ENCODE data around the gene FBXO22. TPM values are rescaled to one million over a fixed set of nuclear protein-coding genes. Genes with fewer than 3 reads are reported as not detected.
"Not testable (repeated sequence)": the region's sequence is repeated elsewhere in the genome, so short reads cannot be mapped to it uniquely, and the experiment has no call there.

The FBXO22 gene
- total and polyA plus RNA-seq, 4 donors = 21.4 to 43.7 (median 28.5) TPM

- Histone ChIP-seq H3K4me1 (ENCODE audit: control insufficient read depth, insufficient read depth, low read length) (no peaks in the 10 kb centered on the region), H3K27ac (ENCODE audit: low read depth, low read length) (no peak overlapping the region), H3K27me3 (ENCODE audit: control insufficient read depth, insufficient read depth, low read length) (no peaks in the 10 kb centered on the region), H3K36me3 (ENCODE audit: control insufficient read depth, insufficient read depth, low read length) (no peaks in the 10 kb centered on the region), H3K4me3 (ENCODE audit: low read depth, low read length) (no peak overlapping the region), H3K9me3 (ENCODE audit: control insufficient read depth, insufficient read depth, low read length) (no peaks in the 10 kb centered on the region)
- WGBS (ENCODE audit: insufficient coverage) = no CpG with 5 or more reads among the region's 4 CpGs
- DNase-seq (ENCODE audit: low read depth in 4 of 6, low spot score in 6 of 6) = no peak
Measured at GRCh38 chr15:75952525-75952924, 48.8 kb downstream of the FBXO22 start.

GRCh38 chr15:75955720-75956119, 52.0 kb downstream of the FBXO22 start:
- DNase-seq (ENCODE audit: low read depth in 4 of 6, low spot score in 6 of 6) = no peak

GRCh38 chr15:75961331-75961730, 57.7 kb downstream of the FBXO22 start:
- no peak for DNase-seq (ENCODE audit: low read depth in 4 of 6, low spot score in 6 of 6)
- H3K9me3 ChIP-seq (ENCODE audit: control insufficient read depth, insufficient read depth, low read length) = no peaks in the 10 kb centered on the region
- H3K4me1 ChIP-seq (ENCODE audit: control insufficient read depth, insufficient read depth, low read length) = no peaks in the 10 kb centered on the region
- no peak overlapping the region for H3K27ac ChIP-seq (ENCODE audit: low read depth, low read length)
- H3K27me3 ChIP-seq (ENCODE audit: control insufficient read depth, insufficient read depth, low read length) = no peaks in the 10 kb centered on the region
- H3K4me3 ChIP-seq (ENCODE audit: low read depth, low read length) = no peak overlapping the region
- H3K36me3 ChIP-seq (ENCODE audit: control insufficient read depth, insufficient read depth, low read length) = no peaks in the 10 kb centered on the region
- no CpG with 5 or more reads among the region's 1 CpG for WGBS (ENCODE audit: insufficient coverage)

More at GRCh38 chr15:75955720-75956119, 52.0 kb downstream of the FBXO22 start:
- WGBS (ENCODE audit: insufficient coverage) = 67% methylated on average over 1 of the region's 1 CpG
- Histone ChIP-seq H3K9me3 (ENCODE audit: control insufficient read depth, insufficient read depth, low read length) (no peaks in the 10 kb centered on the region), H3K27me3 (ENCODE audit: control insufficient read depth, insufficient read depth, low read length) (no peaks in the 10 kb centered on the region), H3K36me3 (ENCODE audit: control insufficient read depth, insufficient read depth, low read length) (no peaks in the 10 kb centered on the region), H3K4me1 (ENCODE audit: control insufficient read depth, insufficient read depth, low read length) (no peaks in the 10 kb centered on the region), H3K4me3 (ENCODE audit: low read depth, low read length) (no peak overlapping the region), H3K27ac (ENCODE audit: low read depth, low read length) (no peak overlapping the region)

GRCh38 chr15:75966073-75966472, 62.4 kb downstream of the FBXO22 start:
- Histone ChIP-seq H3K4me1 (ENCODE audit: control insufficient read depth, insufficient read depth, low read length) (no peaks in the 10 kb centered on the region), H3K27me3 (ENCODE audit: control insufficient read depth, insufficient read depth, low read length) (no peaks in the 10 kb centered on the region), H3K27ac (ENCODE audit: low read depth, low read length) (no peak overlapping the region), H3K9me3 (ENCODE audit: control insufficient read depth, insufficient read depth, low read length) (no peaks in the 10 kb centered on the region), H3K36me3 (ENCODE audit: control insufficient read depth, insufficient read depth, low read length) (no peaks in the 10 kb centered on the region), H3K4me3 (ENCODE audit: low read depth, low read length) (no peak overlapping the region)
- 75% methylated on average over 2 of the region's 2 CpGs for WGBS (ENCODE audit: insufficient coverage)
- no peak for DNase-seq (ENCODE audit: low read depth in 4 of 6, low spot score in 6 of 6)

- not testable (repeated sequence) for H3K4me1 ChIP-seq (ENCODE audit: control insufficient read depth, insufficient read depth, low read length); H3K27ac ChIP-seq (ENCODE audit: low read depth, low read length); DNase-seq (ENCODE audit: low read depth in 4 of 6, low spot score in 6 of 6); H3K9me3 ChIP-seq (ENCODE audit: control insufficient read depth, insufficient read depth, low read length); H3K4me3 ChIP-seq (ENCODE audit: low read depth, low read length); H3K27me3 ChIP-seq (ENCODE audit: control insufficient read depth, insufficient read depth, low read length); H3K36me3 ChIP-seq (ENCODE audit: control insufficient read depth, insufficient read depth, low read length)
- WGBS (ENCODE audit: insufficient coverage) = 82% methylated on average over 1 of the region's 3 CpGs
Measured at GRCh38 chr15:75976766-75977165, 73.1 kb downstream of the FBXO22 start.

- DNase-seq (ENCODE audit: low read depth in 4 of 6, low spot score in 6 of 6) = no peak
- H3K4me3 ChIP-seq (ENCODE audit: low read depth, low read length) = no peak overlapping the region
- H3K4me1 ChIP-seq (ENCODE audit: control insufficient read depth, insufficient read depth, low read length) = no peaks in the 10 kb centered on the region
- H3K27ac ChIP-seq (ENCODE audit: low read depth, low read length) = no peak overlapping the region
- H3K9me3 ChIP-seq (ENCODE audit: control insufficient read depth, insufficient read depth, low read length) = no peaks in the 10 kb centered on the region
- no peaks in the 10 kb centered on the region for H3K36me3 ChIP-seq (ENCODE audit: control insufficient read depth, insufficient read depth, low read length)
- H3K27me3 ChIP-seq (ENCODE audit: control insufficient read depth, insufficient read depth, low read length) = no peaks in the 10 kb centered on the region
- no CpG with 5 or more reads among the region's 2 CpGs for WGBS (ENCODE audit: insufficient coverage)
Measured at GRCh38 chr15:75981149-75981815, 77.6 kb downstream of the FBXO22 start.

- 90% methylated on average over 2 of the region's 2 CpGs for WGBS (ENCODE audit: insufficient coverage)
- Histone ChIP-seq H3K27me3 (ENCODE audit: control insufficient read depth, insufficient read depth, low read length) (no peaks in the 10 kb centered on the region), H3K27ac (ENCODE audit: low read depth, low read length) (no peak overlapping the region), H3K9me3 (ENCODE audit: control insufficient read depth, insufficient read depth, low read length) (no peaks in the 10 kb centered on the region), H3K4me3 (ENCODE audit: low read depth, low read length) (no peak overlapping the region), H3K36me3 (ENCODE audit: control insufficient read depth, insufficient read depth, low read length) (no peaks in the 10 kb centered on the region), H3K4me1 (ENCODE audit: control insufficient read depth, insufficient read depth, low read length) (no peaks in the 10 kb centered on the region)
- DNase-seq (ENCODE audit: low read depth in 4 of 6, low spot score in 6 of 6) = no peak
Measured at GRCh38 chr15:75982468-75982867, 78.8 kb downstream of the FBXO22 start.

GRCh38 chr15:75984706-75985105, 81.0 kb downstream of the FBXO22 start:
- H3K27ac ChIP-seq (ENCODE audit: low read depth, low read length); H3K27me3 ChIP-seq (ENCODE audit: control insufficient read depth, insufficient read depth, low read length); H3K36me3 ChIP-seq (ENCODE audit: control insufficient read depth, insufficient read depth, low read length); H3K9me3 ChIP-seq (ENCODE audit: control insufficient read depth, insufficient read depth, low read length); DNase-seq (ENCODE audit: low read depth in 4 of 6, low spot score in 6 of 6); H3K4me3 ChIP-seq (ENCODE audit: low read depth, low read length); H3K4me1 ChIP-seq (ENCODE audit: control insufficient read depth, insufficient read depth, low read length): not testable (repeated sequence)
- WGBS (ENCODE audit: insufficient coverage) = no CpG with 5 or more reads among the region's 3 CpGs

GRCh38 chr15:75985971-75986370, 82.3 kb downstream of the FBXO22 start:
- H3K27ac ChIP-seq (ENCODE audit: low read depth, low read length) = no peak overlapping the region
- H3K9me3 ChIP-seq (ENCODE audit: control insufficient read depth, insufficient read depth, low read length) = no peaks in the 10 kb centered on the region
- DNase-seq (ENCODE audit: low read depth in 4 of 6, low spot score in 6 of 6) = no peak
- no peak overlapping the region for H3K4me3 ChIP-seq (ENCODE audit: low read depth, low read length)
- H3K27me3 ChIP-seq (ENCODE audit: control insufficient read depth, insufficient read depth, low read length) = no peaks in the 10 kb centered on the region
- 100% methylated on average over 1 of the region's 1 CpG for WGBS (ENCODE audit: insufficient coverage)
- H3K36me3 ChIP-seq (ENCODE audit: control insufficient read depth, insufficient read depth, low read length) = no peaks in the 10 kb centered on the region
- no peaks in the 10 kb centered on the region for H3K4me1 ChIP-seq (ENCODE audit: control insufficient read depth, insufficient read depth, low read length)

GRCh38 chr15:75989045-75989444, 85.4 kb downstream of the FBXO22 start:
- H3K27me3 ChIP-seq (ENCODE audit: control insufficient read depth, insufficient read depth, low read length) = no peaks in the 10 kb centered on the region
- no peak for DNase-seq (ENCODE audit: low read depth in 4 of 6, low spot score in 6 of 6)
- H3K4me1 ChIP-seq (ENCODE audit: control insufficient read depth, insufficient read depth, low read length) = no peaks in the 10 kb centered on the region
- no CpG with 5 or more reads among the region's 2 CpGs for WGBS (ENCODE audit: insufficient coverage)
- no peak overlapping the region for H3K4me3 ChIP-seq (ENCODE audit: low read depth, low read length)
- no peaks in the 10 kb centered on the region for H3K36me3 ChIP-seq (ENCODE audit: control insufficient read depth, insufficient read depth, low read length)
- H3K27ac ChIP-seq (ENCODE audit: low read depth, low read length) = no peak overlapping the region
- H3K9me3 ChIP-seq (ENCODE audit: control insufficient read depth, insufficient read depth, low read length) = no peaks in the 10 kb centered on the region
